HFFc6 (cell line): ENCODE results near the gene MVB12B. TPM values are rescaled to one million over a fixed set of nuclear protein-coding genes. Genes with fewer than 3 reads are reported as not detected.

Experiments
- DNase-seq: peaks from one replicate; pipeline ENCODE4 v3.0.0-alpha.2; 2018
- H3K27ac Mint-ChIP-seq: 2 replicates; pipeline ENCODE4 v1.8.0; 2020; ENCODE audit warnings: mild to moderate bottlenecking, mixed read lengths
- H3K27me3 Mint-ChIP-seq: 2 replicates; pipeline ENCODE4 v1.8.0; 2021; ENCODE audit warnings: mild to moderate bottlenecking, moderate library complexity, mixed read lengths; ENCODE audit not compliant: insufficient read depth
- H3K36me3 Mint-ChIP-seq: 2 replicates; pipeline ENCODE4 v1.8.0; 2021; ENCODE audit warnings: low read depth, mixed read lengths
- H3K4me1 Mint-ChIP-seq: 2 replicates; pipeline ENCODE4 v1.8.0; 2020; ENCODE audit warnings: low read depth, mixed read lengths
- H3K4me3 Mint-ChIP-seq: 2 replicates; pipeline ENCODE4 v1.8.0; 2020; ENCODE audit warnings: mild to moderate bottlenecking, moderate library complexity, mixed read lengths
- H3K9me3 Mint-ChIP-seq: 2 replicates; pipeline ENCODE4 v1.8.0; 2020; ENCODE audit warnings: mild to moderate bottlenecking, mixed read lengths
- CTCF ChIP-seq: fragments of 200-600 bp; sonication (generic); IDR thresholded peaks from 2 replicates; pipeline ENCODE4 v1.5.0; 2021; ENCODE audit warnings: antibody characterized with exemption, mild to moderate bottlenecking
- total RNA-seq, 6 experiments: library from RNA; stranded (reverse); fragmentation: NEBNext Ultra II Directional; extraction: Animal tissue kit (Norgen Biotek cat#: 25700); gene quantifications; 2 replicates in 1 of 6; 3 replicates in 5 of 6; pipeline ENCODE4 v1.2.3, GENCODE V29; 2021

The MVB12B gene
- total RNA-seq, 6 experiments from 2014 or later = 4.4 to 8.3 (median 6.7) TPM

DNA sequence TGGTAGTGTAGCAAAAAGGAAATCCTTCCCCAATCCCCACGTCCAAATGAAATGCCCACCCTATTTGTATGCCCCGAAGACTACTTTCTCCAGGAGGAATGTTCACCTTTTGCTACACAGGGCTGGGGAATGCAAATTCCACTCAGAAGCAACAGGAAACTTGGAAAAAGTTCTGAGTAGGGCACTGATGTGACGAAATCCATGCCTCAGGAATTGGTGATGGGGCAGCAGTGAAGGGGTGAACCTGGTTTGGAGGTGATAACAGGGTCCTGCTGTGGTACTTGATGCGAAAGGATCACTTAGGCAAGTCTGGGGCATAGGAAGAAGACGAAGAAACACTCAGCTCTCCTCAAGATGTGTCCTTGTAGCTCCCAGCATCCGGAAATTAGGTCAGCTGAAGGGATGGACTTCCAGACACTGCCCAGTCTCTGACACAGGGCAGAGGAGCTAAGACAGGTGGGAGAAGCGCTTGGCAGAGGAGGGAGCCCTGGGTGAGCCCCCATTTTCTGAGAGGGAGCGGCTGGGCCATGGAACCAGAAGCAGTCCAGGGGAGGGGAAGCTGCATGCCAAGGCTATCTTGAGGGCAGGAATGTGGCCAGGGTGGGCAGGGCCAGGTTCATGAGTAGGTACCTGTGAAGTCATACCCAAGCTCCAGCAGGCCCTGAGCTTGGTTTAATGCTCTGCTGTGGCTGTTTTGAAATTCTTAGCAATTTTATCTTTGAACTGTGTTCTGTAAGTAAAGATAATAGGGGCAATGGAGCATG, 22.2 kb upstream of the MVB12B start:
- no peak for TF ChIP-seq CTCF
- Mint-ChIP-seq H3K9me3 (no peaks in the 10 kb centered on the region), H3K27ac (no peak overlapping the region), H3K27me3 (peaks cover 24% of the 10 kb centered on the region), H3K36me3 (no peaks in the 10 kb centered on the region), H3K4me3 (no peak overlapping the region), H3K4me1 (no peaks in the 10 kb centered on the region)
- no peak for DNase-seq

GRCh38 chr9:126304971-126305320, 21.7 kb upstream of the MVB12B start:
- Mint-ChIP-seq H3K27ac (no peak overlapping the region), H3K36me3 (no peaks in the 10 kb centered on the region), H3K4me1 (no peaks in the 10 kb centered on the region), H3K9me3 (no peaks in the 10 kb centered on the region), H3K4me3 (no peak overlapping the region), H3K27me3 (peaks cover 24% of the 10 kb centered on the region)
- TF ChIP-seq CTCF = no peak
- DNase-seq = no peak

DNA sequence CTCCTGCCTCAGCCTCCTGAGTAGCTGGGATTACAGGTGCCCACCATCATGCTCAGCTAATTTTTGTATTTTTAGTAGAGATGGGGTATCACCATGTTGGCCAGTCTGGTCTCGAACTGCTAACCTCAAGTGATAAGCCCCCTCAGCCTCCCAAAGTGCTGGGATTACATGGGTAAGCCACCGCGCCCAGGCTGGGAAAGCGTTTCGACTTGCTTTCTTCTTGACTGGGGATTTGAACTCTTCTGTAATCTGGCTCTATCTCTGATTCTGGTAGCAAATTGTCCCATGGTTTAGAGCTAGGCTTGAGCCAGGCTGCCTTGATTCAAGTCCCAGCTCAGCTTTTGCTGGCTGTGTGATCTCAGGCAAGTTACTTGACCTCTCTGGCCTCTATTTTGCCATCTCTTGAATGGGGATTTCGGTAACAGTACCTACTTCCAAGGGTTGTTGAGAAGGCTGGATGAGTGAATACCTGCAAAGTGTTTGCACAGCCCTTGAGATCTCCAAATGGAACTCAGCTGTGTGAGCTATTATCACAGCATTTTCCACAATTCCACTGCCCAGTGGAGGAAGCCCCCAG, 20.5 kb upstream of the MVB12B start:
- no peak overlapping the region for H3K27ac Mint-ChIP-seq
- no peaks in the 10 kb centered on the region for H3K36me3 Mint-ChIP-seq
- H3K4me3 Mint-ChIP-seq = no peak overlapping the region
- H3K27me3 Mint-ChIP-seq = peaks cover 24% of the 10 kb centered on the region
- no peak for DNase-seq
- no peak for TF ChIP-seq CTCF
- H3K4me1 Mint-ChIP-seq = no peaks in the 10 kb centered on the region
- no peaks in the 10 kb centered on the region for H3K9me3 Mint-ChIP-seq

GRCh38 chr9:126307322-126308061, 19.1 kb upstream of the MVB12B start:
- Mint-ChIP-seq H3K27me3 (peaks cover 30% of the 10 kb centered on the region), H3K4me3 (no peak overlapping the region), H3K4me1 (no peaks in the 10 kb centered on the region), H3K27ac (no peak overlapping the region), H3K36me3 (no peaks in the 10 kb centered on the region), H3K9me3 (no peaks in the 10 kb centered on the region)
- no peak for TF ChIP-seq CTCF
- no peak for DNase-seq

DNA sequence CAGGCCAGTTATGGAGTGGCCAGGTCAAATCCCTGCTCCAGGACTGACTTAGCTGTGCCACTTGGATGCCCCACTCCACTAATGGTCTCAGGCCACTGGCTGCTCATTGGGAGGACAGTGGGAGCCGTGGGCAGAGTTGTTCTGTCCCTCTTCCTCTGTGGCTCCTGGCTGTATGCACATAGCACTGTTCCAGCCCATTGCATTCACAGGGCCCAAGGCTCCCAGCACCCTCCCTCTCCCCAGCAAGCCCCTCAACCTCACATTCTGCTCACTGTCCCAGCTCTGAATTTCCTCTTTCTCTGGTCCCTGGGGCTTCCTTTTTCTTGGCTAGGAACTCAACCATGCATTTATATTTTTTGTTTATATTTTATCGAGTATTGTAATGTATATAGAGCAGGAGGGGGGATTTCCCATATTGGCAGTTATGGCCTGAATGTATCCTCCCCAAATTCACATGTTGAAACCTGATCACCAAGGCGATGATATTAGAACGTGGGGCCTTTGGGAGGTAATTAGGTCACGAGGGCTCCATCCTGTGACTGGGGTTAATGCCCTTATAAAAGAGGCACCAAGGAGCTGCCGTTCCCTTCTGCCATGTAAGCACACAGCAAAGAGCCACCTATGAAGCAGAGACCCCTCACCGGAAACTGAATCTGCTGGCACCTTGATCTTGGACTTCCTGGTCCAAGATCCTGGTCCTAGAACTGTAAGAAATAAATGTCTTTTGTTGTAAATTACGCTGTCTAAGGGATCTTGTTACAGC, 17.0 kb upstream of the MVB12B start:
- H3K4me3 Mint-ChIP-seq = no peak overlapping the region
- no peak for TF ChIP-seq CTCF

More for the DNA sequence above, 17.0 kb upstream of the MVB12B start:
- no peaks in the 10 kb centered on the region for H3K4me1 Mint-ChIP-seq
- H3K27ac Mint-ChIP-seq = no peak overlapping the region
- peaks cover 35% of the 10 kb centered on the region for H3K27me3 Mint-ChIP-seq
- DNase-seq = no peak
- no peaks in the 10 kb centered on the region for H3K9me3 Mint-ChIP-seq
- H3K36me3 Mint-ChIP-seq = no peaks in the 10 kb centered on the region
